Skin of body (tissue), 2 donors: ENCODE results near the gene TCL1A. TPM values are rescaled to one million over a fixed set of nuclear protein-coding genes. Genes with fewer than 3 reads are reported as not detected.
A peak's percentile ranks its signal among the peaks of the same experiment; 100 is the strongest.
"Not testable (repeated sequence)": the region's sequence is repeated elsewhere in the genome, so short reads cannot be mapped to it uniquely, and the experiment has no call there.

Experiments
- DNase-seq: peaks from one replicate; lab custom pipeline; 2025; lab: John Stamatoyannopoulos, UW
- total RNA-seq: library from RNA; depleted of rRNA; stranded (reverse); fragments of >200 nt; gene quantifications from one replicate; pipeline ENCODE4 v1.2.3, GENCODE V29; 2014

The TCL1A gene
- 1.7 TPM for total RNA-seq

GRCh38 chr14:95713596-95714371, at the start of gene TCL1A:
Gene TCL1A, minus strand, starts transcription at chr14:95714125. Its CDS starts 59 bp downstream, at chr14:95714066.
- DNase-seq: no peak

DNA sequence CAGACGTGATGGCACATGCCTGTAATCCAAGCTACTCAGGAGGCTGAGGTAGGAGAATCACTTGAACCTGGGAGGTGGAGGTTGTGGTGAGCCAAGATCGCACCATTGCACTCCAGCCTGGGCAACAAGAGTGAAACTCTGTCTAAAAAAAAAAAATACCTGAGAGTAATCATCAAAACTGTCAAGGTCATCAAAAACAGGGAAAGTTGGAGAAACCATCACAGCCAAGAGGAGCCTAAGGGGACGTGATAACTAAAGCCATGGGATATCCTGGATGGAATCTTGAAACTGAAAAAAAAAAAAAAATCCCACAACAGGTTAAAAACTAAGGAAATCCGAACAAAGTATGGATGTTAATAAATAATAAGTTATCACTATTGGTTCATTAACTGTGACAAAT, 49.1 kb upstream of the TCL1A start:
- not testable (repeated sequence) for DNase-seq

- no peak for DNase-seq
These were observed 47.5 kb upstream of the TCL1A start for GRCh38 chr14:95761436-95761835.

DNA sequence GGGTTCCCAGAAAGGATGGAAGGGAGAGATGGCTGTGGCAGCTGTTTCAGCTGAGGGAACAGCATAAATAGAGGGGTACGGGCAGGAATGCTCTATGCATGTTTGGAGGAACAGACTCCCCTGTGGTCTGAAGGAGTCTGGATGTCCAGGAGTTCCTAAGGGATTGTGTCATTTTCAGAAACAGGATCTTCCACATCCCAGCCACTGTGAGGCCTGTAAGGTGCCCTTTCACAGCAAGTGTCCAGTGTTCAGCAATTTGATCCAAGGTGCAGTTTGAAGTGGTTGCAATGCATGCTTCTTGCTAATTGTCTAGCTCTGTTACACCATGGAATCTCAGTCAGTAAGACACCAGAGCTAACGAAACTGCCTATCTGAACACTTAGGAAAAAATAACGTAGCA, 46.7 kb upstream of the TCL1A start:
- no peak for DNase-seq

- DNase-seq: peak; percentile 61
These were observed 46.0 kb upstream of the TCL1A start for GRCh38 chr14:95759941-95760340.

GRCh38 chr14:95758331-95758730, 44.4 kb upstream of the TCL1A start:
- DNase-seq: no peak

DNA sequence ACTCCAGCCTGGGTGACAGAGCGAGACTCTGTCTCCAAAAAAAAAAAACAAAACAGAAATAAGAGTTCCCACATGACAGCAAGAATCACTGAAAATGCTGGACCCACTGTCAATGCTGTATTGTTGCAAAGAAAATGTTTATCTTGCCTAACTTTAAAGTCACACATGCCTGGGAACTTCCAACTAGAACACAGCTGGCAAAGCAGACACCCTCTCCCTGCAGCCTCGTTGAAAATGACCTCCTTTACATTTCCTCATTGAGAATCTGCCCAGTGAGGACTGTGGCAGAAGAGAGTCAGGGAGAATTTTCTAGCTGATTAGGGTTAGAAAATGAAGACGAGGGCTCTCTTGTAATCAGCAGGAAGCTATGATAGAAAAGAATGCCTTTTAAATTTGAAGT, 42.8 kb upstream of the TCL1A start:
- no peak for DNase-seq

DNA sequence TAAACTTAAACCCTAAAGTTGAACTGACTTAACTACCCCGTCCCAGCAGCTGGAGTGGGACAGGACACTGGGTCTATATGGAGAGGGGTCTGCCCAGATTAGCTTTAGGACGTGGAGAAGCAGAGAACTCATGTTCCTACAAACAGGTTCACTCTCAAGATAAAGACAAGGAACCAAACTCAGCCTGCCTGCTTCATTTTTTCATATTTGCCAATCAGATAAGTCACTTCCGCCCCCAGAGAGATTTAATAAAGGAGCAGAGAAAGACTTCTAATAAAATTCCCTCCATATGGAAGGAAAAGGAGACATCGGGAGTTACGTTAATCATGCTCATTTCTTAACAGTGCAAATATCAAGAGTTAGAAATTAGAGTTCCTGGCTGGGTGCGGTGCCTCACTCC, 42.2 kb upstream of the TCL1A start:
- DNase-seq: no peak

- no peak for DNase-seq
These were observed 27.9 kb upstream of the TCL1A start for GRCh38 chr14:95741781-95742180.

DNA sequence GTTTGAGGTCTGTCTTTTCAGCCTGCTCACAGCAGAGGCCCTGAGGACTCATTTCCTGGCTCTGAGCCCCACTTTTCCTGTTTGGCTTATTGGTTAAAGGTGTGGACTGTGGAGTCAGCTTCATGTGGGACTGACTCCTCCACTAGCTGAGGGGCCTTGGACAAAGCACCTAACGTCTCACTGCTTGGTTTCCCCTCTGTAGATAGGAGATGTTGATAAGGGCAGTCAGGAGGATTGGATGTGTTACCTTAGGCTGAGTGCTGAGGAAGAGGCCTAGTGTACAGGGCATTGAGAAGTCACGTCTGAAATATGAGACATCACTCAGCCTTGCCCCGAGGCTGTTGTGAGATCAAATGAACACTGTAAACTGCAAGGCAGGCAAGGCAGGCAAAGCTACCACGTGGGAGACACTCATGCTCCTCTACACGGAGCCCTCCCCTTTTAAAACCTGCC, 27.1 kb upstream of the TCL1A start:
- DNase-seq: no peak

DNA sequence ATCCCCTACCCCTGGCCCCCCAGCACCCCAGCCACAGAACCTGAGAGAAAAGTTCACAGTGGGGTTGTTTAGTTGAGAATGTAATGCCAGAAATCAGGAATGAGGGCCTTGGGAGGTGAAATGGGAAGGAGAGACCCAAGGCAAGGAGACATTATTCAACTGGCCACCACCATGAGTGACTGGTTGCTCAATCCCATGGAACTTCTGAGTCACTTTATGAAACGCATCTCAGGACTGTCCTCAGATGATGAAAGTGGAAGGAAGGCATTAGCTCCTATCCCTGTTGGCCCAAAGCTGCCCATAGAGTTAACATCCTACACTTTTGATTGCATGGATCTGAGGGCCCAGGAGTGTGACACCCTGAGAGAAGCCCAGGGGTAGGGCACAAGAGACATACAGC, 25.4 kb upstream of the TCL1A start:
- DNase-seq: no peak

- no peak for DNase-seq
These were observed 19.3 kb upstream of the TCL1A start for GRCh38 chr14:95733212-95733611.

- DNase-seq: no peak
These were observed 16.2 kb upstream of the TCL1A start for GRCh38 chr14:95730126-95730525.

DNA sequence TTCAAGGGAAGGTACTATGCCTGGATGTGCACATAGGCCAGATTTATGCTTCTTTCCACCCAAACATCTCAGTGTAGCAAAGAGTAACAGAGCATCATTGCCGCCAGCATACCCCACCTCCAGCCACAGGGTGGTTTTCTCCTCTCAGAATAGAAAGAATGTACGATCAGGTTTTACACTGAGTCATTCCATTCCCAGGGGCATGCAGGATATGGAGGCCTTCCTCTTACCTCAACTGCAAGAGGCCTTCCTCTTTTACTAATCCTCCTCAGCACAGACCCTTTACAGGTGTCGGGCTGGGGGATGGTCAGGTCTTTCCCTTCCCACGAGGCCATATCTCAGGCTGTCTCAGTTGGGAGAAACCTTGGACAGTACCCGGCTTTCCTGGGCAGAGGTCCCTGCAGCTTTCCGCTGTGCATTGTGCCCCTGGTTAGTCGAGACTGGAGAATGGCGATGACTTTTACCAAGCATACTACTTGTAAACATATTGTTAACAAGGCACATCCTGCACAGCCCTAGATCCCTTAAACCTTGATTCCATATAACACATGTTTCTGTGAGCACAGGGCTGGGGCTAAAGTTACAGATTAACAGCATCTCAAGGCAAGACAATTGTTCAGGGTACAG, 15.6 kb upstream of the TCL1A start:
- not testable (repeated sequence) for DNase-seq

GRCh38 chr14:95727056-95727700, 13.3 kb upstream of the TCL1A start:
- DNase-seq: no peak

GRCh38 chr14:95725685-95726336, 11.9 kb upstream of the TCL1A start:
- no peak for DNase-seq

GRCh38 chr14:95722525-95723190, 8.7 kb upstream of the TCL1A start:
- DNase-seq: no peak

- no peak for DNase-seq
These were observed 1.5 kb downstream of the TCL1A start for GRCh38 chr14:95712398-95712797.

- DNase-seq: no peak
These were observed 2.3 kb downstream of the TCL1A start for GRCh38 chr14:95711476-95712176.

- DNase-seq: no peak
These were observed 3.8 kb downstream of the TCL1A start for GRCh38 chr14:95710106-95710505.

- no peak for DNase-seq
These were observed 6.6 kb downstream of the TCL1A start for GRCh38 chr14:95707327-95707726.
